ENCODE data around the gene RNF141. TPM values are rescaled to one million over a fixed set of nuclear protein-coding genes. Genes with fewer than 3 reads are reported as not detected.

The RNF141 gene
- total and polyA plus RNA-seq, 7 donors: 13.1 to 30.3 (median 22.8) TPM

DNA sequence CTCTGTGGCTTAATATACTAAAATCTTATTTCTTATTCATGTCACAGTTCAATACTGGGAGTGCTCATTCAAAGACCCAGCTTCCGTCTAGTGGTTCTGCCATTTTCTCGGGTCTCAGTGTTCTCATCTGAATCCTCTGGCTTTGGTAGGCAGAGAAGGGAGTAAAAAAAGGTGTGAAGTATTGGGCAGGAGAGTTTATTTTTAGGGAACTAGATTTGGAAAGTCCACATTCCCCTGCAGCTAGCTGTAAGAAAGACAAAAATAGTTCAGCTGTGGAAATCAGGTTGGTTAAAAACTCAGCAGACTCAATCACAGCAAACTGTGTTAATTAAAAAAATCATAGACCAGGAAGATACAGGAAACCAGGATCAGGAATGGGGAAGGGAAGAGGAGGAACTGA, 31.5 kb upstream of the RNF141 start:
- Histone ChIP-seq H3K27ac (peak overlapping the region in 1 of 4 donors; percentile 46), H3K36me3 (peaks cover 18 to 47% (median 32%) of the 10 kb centered on the region in 4 donors), H3K27me3 (no peaks in the 10 kb centered on the region), H3K9me3 (no peaks in the 10 kb centered on the region), H3K4me3 (no peak overlapping the region), H3K4me1 (peaks cover 0 to 4% (median 0%) of the 10 kb centered on the region in 4 donors)
- WGBS, 2 donors: 90 to 97% methylated on average over 2 of the region's 2 CpGs
- no peak for DNase-seq
- TF ChIP-seq EP300 (IDR thresholded peaks at IDR 0.05): no peak
- intact Hi-C loops (cut with DNase I): no loop called here

DNA sequence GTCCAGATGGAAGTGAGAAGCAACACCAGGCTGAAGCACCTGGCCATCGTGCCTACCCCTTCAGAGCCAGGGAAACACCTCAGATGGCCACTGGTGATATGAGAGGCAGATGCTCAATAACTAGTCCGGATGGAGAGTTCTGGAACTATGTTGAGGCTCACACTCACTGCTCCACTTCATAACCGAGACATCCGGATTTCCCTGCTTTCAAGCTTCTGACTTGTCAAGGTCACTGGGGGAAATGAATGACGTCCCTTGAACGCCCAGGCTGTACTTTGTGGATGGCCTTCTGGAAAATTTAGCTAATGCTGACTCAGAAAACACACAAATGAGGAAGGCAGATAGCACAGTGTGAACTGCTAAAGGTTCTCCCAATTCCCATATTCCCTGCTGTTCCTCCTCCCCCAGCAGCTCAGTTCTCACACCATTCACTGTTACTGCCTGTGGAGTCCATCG, 27.5 kb upstream of the RNF141 start, which contains the start of gene LYVE1:
Gene LYVE1 (minus strand): TSS at position 180 of the 456 bp plus-strand sequence. CDS start 133 bp downstream, at position 47.
- Histone ChIP-seq H3K36me3 (peaks cover 0 to 7% (median 1%) of the 10 kb centered on the region in 4 donors), H3K4me3 (peak within 1 kb of the TSS in 3 of 4 donors; percentile 9 to 29 (median 22)), H3K4me1 (peaks cover 0 to under 1% (median 0%) of the 10 kb centered on the region in 4 donors), H3K9me3 (no peaks in the 10 kb centered on the region), H3K27me3 (no peaks in the 10 kb centered on the region), H3K27ac (peak within 1 kb of the TSS; percentile 28 to 53 (median 42))
- WGBS, 2 donors: 82 to 85% methylated on average over 7 of the region's 7 CpGs
- peak; percentile 72 for DNase-seq
- TF ChIP-seq POLR2A (IDR thresholded peaks at IDR 0.05): peak in 1 of 2 donors; percentile 14
- TF ChIP-seq, protein P1, sequence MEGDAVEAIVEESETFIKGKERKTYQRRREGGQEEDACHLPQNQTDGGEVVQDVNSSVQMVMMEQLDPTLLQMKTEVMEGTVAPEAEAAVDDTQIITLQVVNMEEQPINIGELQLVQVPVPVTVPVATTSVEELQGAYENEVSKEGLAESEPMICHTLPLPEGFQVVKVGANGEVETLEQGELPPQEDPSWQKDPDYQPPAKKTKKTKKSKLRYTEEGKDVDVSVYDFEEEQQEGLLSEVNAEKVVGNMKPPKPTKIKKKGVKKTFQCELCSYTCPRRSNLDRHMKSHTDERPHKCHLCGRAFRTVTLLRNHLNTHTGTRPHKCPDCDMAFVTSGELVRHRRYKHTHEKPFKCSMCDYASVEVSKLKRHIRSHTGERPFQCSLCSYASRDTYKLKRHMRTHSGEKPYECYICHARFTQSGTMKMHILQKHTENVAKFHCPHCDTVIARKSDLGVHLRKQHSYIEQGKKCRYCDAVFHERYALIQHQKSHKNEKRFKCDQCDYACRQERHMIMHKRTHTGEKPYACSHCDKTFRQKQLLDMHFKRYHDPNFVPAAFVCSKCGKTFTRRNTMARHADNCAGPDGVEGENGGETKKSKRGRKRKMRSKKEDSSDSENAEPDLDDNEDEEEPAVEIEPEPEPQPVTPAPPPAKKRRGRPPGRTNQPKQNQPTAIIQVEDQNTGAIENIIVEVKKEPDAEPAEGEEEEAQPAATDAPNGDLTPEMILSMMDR (IDR thresholded peaks at IDR 0.05): no peak
- peak in 3 of 4 donors; percentile 56 to 63 (median 57) for TF ChIP-seq POLR2AphosphoS5 (IDR thresholded peaks at IDR 0.05)
- peak in 2 of 4 donors; percentile 36 to 73 for TF ChIP-seq EP300 (IDR thresholded peaks at IDR 0.05)
- intact Hi-C loops (cut with DNase I): no loop called here

DNA sequence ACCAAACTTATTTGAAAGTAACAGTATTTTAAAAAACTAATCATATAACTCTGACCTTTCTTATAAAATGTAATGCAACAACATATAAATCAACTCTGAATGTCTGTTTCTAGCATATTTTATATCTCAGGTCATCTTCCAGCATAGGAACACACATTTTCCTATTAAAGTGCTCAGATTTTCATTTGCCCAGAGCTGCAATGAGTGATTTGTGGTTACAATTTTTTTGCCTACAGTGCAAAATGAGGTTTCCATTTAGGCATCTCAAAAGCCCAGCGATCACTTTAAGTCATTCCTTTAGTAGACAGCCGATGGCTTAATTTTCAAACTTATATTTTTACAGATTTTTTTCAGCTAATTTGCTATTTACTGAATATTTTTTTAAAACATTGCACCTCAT, 26.5 kb upstream of the RNF141 start:
- WGBS, 2 donors: 90 to 98% methylated on average over 2 of the region's 2 CpGs
- H3K4me1 ChIP-seq: no peaks in the 10 kb centered on the region
- TF ChIP-seq EP300 (IDR thresholded peaks at IDR 0.05) (no peak), POLR2AphosphoS5 (IDR thresholded peaks at IDR 0.05) (no peak), POLR2A (IDR thresholded peaks at IDR 0.05) (no peak)
- TF ChIP-seq, protein P1 (IDR thresholded peaks at IDR 0.05): no peak

DNA sequence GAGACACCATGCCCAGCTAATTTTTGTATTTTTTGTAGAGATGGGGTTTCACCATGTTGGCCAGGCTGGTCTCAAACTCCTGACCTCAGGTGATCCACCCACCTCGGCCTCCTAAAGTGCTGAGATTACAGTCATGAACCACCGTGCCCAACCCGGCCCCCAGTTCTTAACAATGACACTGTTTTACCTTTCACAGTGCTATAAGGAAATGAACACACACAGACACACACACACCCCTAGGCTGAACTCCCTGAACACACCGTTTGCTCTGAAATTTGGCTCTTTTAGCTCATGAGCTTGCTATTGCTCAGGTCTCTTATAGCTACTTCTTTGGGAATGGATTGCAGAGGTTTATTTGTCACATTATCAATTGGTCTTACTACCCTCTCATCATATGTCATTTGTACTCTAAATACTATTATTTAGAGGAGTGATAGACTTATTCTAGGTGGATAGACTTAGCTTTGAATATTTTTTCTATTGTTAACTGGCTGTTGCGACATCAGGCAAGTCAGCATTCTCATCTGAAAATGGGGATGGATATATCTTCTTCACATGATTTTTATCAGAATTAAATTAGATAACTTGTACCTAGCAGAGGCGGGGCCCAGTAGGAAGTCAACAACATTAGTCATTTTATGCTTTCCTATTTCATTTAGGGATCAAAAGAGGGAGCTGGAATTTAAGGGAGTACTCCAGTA, 25.4 kb upstream of the RNF141 start:
- intact Hi-C loops (cut with DNase I): no loop called here
- TF ChIP-seq POLR2A (IDR thresholded peaks at IDR 0.05): no peak
- TF ChIP-seq EP300 (IDR thresholded peaks at IDR 0.05): no peak
- TF ChIP-seq POLR2AphosphoS5 (IDR thresholded peaks at IDR 0.05): no peak
- TF ChIP-seq, protein P1 (IDR thresholded peaks at IDR 0.05): no peak
- peak overlapping the region in 3 of 4 donors; percentile 24 to 53 (median 41) for H3K27ac ChIP-seq
- DNase-seq: no peak
- H3K36me3 ChIP-seq: no peaks in the 10 kb centered on the region
- no peaks in the 10 kb centered on the region for H3K4me1 ChIP-seq
- 40 to 73% methylated on average over 6 of the region's 6 CpGs for WGBS, 2 donors
- no peaks in the 10 kb centered on the region for H3K9me3 ChIP-seq
- H3K4me3 ChIP-seq: peak overlapping the region in 3 of 4 donors; percentile 3 to 29 (median 22)
- no peaks in the 10 kb centered on the region for H3K27me3 ChIP-seq

More for the DNA sequence above, 26.5 kb upstream of the RNF141 start:
- H3K4me3 ChIP-seq: peak overlapping the region in 3 of 4 donors; percentile 1 to 29 (median 22)
- peak overlapping the region; percentile 28 to 53 (median 42) for H3K27ac ChIP-seq
- no peaks in the 10 kb centered on the region for H3K27me3 ChIP-seq
- no peak for DNase-seq
- no peaks in the 10 kb centered on the region for H3K9me3 ChIP-seq
- H3K36me3 ChIP-seq: no peaks in the 10 kb centered on the region
- intact Hi-C loops (cut with DNase I): no loop called here

DNA sequence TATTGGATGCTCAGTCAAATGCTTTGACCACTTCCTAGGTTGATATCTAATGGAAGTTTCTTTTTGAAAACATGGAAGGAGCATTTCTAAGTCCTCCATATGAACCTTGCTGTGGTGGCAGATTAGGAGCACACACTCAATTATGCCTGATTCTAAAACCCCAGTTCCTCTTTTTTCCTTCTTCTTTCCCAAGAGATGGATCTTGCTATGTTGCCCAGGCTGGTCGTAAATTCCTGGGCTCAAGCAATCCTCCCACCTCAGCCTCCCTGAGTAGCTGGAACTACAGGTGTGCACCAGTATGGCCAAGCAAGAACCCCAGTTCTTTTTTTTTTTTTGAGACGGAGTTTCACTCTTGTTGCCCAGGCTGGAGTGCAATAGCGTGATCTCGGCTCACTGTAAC, 24.5 kb upstream of the RNF141 start:
- WGBS, 2 donors: 95% methylated on average over 4 of the region's 4 CpGs
- peak overlapping the region in 1 of 4 donors; percentile 25 for H3K27ac ChIP-seq
- TF ChIP-seq POLR2AphosphoS5 (IDR thresholded peaks at IDR 0.05) (no peak), POLR2A (IDR thresholded peaks at IDR 0.05) (no peak), EP300 (IDR thresholded peaks at IDR 0.05) (no peak)
- TF ChIP-seq, protein P1 (IDR thresholded peaks at IDR 0.05): no peak
- no peaks in the 10 kb centered on the region for H3K27me3 ChIP-seq
- no peaks in the 10 kb centered on the region for H3K4me1 ChIP-seq
- peak overlapping the region in 2 of 4 donors; percentile 3 to 29 for H3K4me3 ChIP-seq
- no peaks in the 10 kb centered on the region for H3K36me3 ChIP-seq
- no peaks in the 10 kb centered on the region for H3K9me3 ChIP-seq
- DNase-seq: no peak
- intact Hi-C loops (cut with DNase I): no loop called here

Data from sigmoid colon (tissue), 7 donors.